Measurements from ENCODE around the gene MTHFD1L. TPM values are rescaled to one million over a fixed set of nuclear protein-coding genes. Genes with fewer than 3 reads are reported as not detected.

Gene MTHFD1L
- total and polyA plus RNA-seq, 2 donors from 2014 or later = 4.7 to 39.6 TPM

GRCh38 chr6:150987371-150987828 is 121.9 kb downstream of the MTHFD1L start:
- Histone ChIP-seq H3K27ac (ENCODE audit: low read depth in 2 of 2, low read length in 2 of 2) (no peak overlapping the region), H3K9ac (ENCODE audit: low read length in 3 of 3) (no peak overlapping the region), H3K4me3 (ENCODE audit: low read length in 3 of 3) (no peak overlapping the region), H3K9me3 (ENCODE audit: control insufficient read depth in 2 of 3, insufficient read depth in 1 of 3, low read length in 3 of 3) (no peaks in the 10 kb centered on the region), H3K4me1 (ENCODE audit: control insufficient read depth in 2 of 3, insufficient read depth in 2 of 3, low read depth in 1 of 3, low read length in 3 of 3) (no peaks in the 10 kb centered on the region), H3K27me3 (ENCODE audit: control insufficient read depth, insufficient read depth, low read length) (no peaks in the 10 kb centered on the region), H3K36me3 (ENCODE audit: control insufficient read depth in 2 of 3, insufficient read depth in 3 of 3, low read length in 3 of 3) (no peaks in the 10 kb centered on the region)
- no peak for TF ChIP-seq CTCF (IDR thresholded peaks at IDR 0.05; ENCODE audit: borderline replicate concordance, extremely low read depth, insufficient read depth)
- DNase-seq (no peak), FAIRE-seq (no peak)
- intact Hi-C loops (cut with DNase I) = no loop called here

- H3K27ac ChIP-seq (ENCODE audit: low read depth in 2 of 2, low read length in 2 of 2) = no peak overlapping the region
- H3K4me1 ChIP-seq (ENCODE audit: control insufficient read depth in 2 of 3, insufficient read depth in 2 of 3, low read depth in 1 of 3, low read length in 3 of 3) = no peaks in the 10 kb centered on the region
- no peaks in the 10 kb centered on the region for H3K36me3 ChIP-seq (ENCODE audit: control insufficient read depth in 2 of 3, insufficient read depth in 3 of 3, low read length in 3 of 3)
- no peaks in the 10 kb centered on the region for H3K9me3 ChIP-seq (ENCODE audit: control insufficient read depth in 2 of 3, insufficient read depth in 1 of 3, low read length in 3 of 3)
- H3K9ac ChIP-seq (ENCODE audit: low read length in 3 of 3) = no peak overlapping the region
- TF ChIP-seq CTCF (IDR thresholded peaks at IDR 0.05; ENCODE audit: borderline replicate concordance, extremely low read depth, insufficient read depth) = no peak
- intact Hi-C loops (cut with DNase I) = no loop called here
- no peaks in the 10 kb centered on the region for H3K27me3 ChIP-seq (ENCODE audit: control insufficient read depth, insufficient read depth, low read length)
- H3K4me3 ChIP-seq (ENCODE audit: low read length in 3 of 3) = no peak overlapping the region
- FAIRE-seq (no peak), DNase-seq (no peak)
Measured at GRCh38 chr6:150987855-150988464, 122.5 kb downstream of the MTHFD1L start.

GRCh38 chr6:150991487-150991886 is 126.0 kb downstream of the MTHFD1L start:
- Histone ChIP-seq H3K27ac (ENCODE audit: low read depth in 2 of 2, low read length in 2 of 2) (no peak overlapping the region), H3K27me3 (ENCODE audit: control insufficient read depth, insufficient read depth, low read length) (no peaks in the 10 kb centered on the region), H3K9me3 (ENCODE audit: control insufficient read depth in 2 of 3, insufficient read depth in 1 of 3, low read length in 3 of 3) (no peaks in the 10 kb centered on the region), H3K9ac (ENCODE audit: low read length in 3 of 3) (no peak overlapping the region), H3K4me3 (ENCODE audit: low read length in 3 of 3) (no peak overlapping the region), H3K36me3 (ENCODE audit: control insufficient read depth in 2 of 3, insufficient read depth in 3 of 3, low read length in 3 of 3) (no peaks in the 10 kb centered on the region), H3K4me1 (ENCODE audit: control insufficient read depth in 2 of 3, insufficient read depth in 2 of 3, low read depth in 1 of 3, low read length in 3 of 3) (no peaks in the 10 kb centered on the region)
- DNase-seq (no peak), FAIRE-seq (no peak)
- intact Hi-C loops (cut with DNase I) = no loop called here
- TF ChIP-seq CTCF (IDR thresholded peaks at IDR 0.05; ENCODE audit: borderline replicate concordance, extremely low read depth, insufficient read depth) = no peak

GRCh38 chr6:150992262-150992661 is 126.8 kb downstream of the MTHFD1L start:
- FAIRE-seq = no peak
- Histone ChIP-seq H3K9me3 (ENCODE audit: control insufficient read depth in 2 of 3, insufficient read depth in 1 of 3, low read length in 3 of 3) (no peaks in the 10 kb centered on the region), H3K36me3 (ENCODE audit: control insufficient read depth in 2 of 3, insufficient read depth in 3 of 3, low read length in 3 of 3) (no peaks in the 10 kb centered on the region), H3K4me3 (ENCODE audit: low read length in 3 of 3) (no peak overlapping the region), H3K4me1 (ENCODE audit: control insufficient read depth in 2 of 3, insufficient read depth in 2 of 3, low read depth in 1 of 3, low read length in 3 of 3) (no peaks in the 10 kb centered on the region), H3K27me3 (ENCODE audit: control insufficient read depth, insufficient read depth, low read length) (no peaks in the 10 kb centered on the region), H3K9ac (ENCODE audit: low read length in 3 of 3) (no peak overlapping the region), H3K27ac (ENCODE audit: low read depth in 2 of 2, low read length in 2 of 2) (no peak overlapping the region)
- intact Hi-C loops (cut with DNase I) = no loop called here
- DNase-seq = no peak
- no peak for TF ChIP-seq CTCF (IDR thresholded peaks at IDR 0.05; ENCODE audit: borderline replicate concordance, extremely low read depth, insufficient read depth)

All from kidney (tissue), 14 donors.